HG02759 (cell line): Measurements from ENCODE around the gene SLC4A4.

Experiments
- ATAC-seq: cut with Tn5 transposase; IDR thresholded peaks from one replicate; pipeline ENCODE4 v1.9.1; 2021; ENCODE audit warnings: mild to moderate bottlenecking, moderate library complexity; ENCODE audit not compliant: unreplicated experiment

SLC4A4 gene

DNA sequence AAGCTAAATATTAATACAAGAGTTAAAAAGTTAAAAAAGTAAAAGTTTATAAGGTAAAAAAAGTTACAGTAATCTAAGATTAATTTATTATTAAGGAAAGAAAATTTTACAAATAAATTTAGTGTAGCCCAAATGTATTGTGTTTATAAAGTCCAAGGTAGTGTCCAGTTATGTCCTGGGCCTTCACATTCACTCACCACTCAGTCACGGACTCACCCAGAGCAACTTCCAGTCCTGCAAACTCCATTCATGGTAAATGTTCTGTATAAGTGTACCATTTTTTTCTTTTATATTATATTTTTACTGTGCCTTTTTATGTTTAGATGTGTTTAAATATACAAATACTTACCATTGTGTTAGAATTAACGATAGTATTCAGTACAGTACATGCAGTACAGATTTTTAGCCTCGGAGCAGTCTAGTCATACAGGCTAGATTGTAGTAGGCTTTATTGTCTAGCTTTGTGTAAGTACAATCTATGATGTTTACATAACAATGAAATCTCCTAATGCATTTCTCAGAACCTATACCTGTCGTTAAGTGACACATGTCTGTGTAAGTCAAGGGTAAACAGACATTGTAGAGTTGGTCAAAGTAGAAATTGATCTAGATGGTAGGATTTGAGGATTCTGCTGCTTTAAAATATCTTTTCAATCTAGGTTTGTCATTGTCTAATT lies 247.4 kb downstream of the SLC4A4 start:
- ATAC-seq, result no peak

- ATAC-seq, result no peak
These were observed 249.2 kb downstream of the SLC4A4 start for GRCh38 chr4:71587995-71588394.

GRCh38 chr4:71592793-71593192 lies 254.0 kb downstream of the SLC4A4 start:
- ATAC-seq, result no peak

GRCh38 chr4:71593311-71593710 lies 254.5 kb downstream of the SLC4A4 start:
- no peak for ATAC-seq

- no peak for ATAC-seq
These were observed 256.8 kb downstream of the SLC4A4 start for GRCh38 chr4:71595576-71596108.

- ATAC-seq, result no peak
These were observed 260.8 kb downstream of the SLC4A4 start for GRCh38 chr4:71599578-71599977.

DNA sequence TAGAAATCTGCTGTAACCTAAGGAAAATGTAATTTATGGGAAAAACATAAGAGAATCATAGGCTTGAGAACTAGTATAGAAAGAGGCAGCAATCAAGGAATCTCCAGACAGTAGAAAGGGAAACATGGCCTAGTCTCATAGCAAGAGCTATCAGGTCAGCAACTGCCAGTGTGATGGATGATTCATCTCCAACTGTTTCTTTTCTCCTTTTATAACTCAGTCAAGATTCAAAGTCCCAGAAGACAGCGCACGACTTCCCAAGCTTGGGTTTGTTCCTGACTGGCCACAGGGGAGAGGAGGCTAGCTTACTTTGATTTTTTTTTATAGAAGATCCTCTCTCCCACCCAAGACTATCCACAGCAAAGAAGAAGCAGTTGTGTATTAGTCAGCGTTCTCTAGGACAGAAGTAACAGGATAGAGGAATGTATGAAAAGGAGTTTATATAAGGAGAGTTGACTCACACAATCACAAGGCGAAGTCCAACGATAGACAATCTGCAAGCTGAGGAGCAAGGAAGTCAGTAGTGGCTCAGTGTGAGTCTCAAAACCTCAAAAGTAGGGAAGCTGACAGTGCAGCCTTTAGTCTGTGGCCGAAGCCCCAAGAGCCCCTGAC lies 263.6 kb downstream of the SLC4A4 start:
- no peak for ATAC-seq

DNA sequence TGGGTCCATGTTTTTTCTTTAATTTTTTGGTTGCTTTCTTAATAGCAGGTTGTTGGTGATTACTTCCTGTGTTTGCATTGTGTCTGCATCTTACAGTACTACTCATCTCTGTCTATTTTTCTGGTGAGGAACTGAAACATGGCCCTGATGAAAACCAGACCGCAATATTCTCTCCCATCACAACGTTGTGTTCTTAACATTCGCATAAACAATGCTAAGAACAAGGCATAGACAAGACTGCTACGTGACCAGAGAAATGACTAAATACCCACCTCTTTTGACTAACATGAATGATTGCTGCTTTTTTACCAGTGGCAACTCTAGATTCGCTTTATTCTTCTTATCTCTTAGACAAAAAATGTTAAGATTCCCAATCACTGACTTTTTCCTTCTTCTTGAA lies 266.0 kb downstream of the SLC4A4 start:
- ATAC-seq, result peak; percentile 75

- no peak for ATAC-seq
These were observed 268.3 kb downstream of the SLC4A4 start for GRCh38 chr4:71607109-71607508.

DNA sequence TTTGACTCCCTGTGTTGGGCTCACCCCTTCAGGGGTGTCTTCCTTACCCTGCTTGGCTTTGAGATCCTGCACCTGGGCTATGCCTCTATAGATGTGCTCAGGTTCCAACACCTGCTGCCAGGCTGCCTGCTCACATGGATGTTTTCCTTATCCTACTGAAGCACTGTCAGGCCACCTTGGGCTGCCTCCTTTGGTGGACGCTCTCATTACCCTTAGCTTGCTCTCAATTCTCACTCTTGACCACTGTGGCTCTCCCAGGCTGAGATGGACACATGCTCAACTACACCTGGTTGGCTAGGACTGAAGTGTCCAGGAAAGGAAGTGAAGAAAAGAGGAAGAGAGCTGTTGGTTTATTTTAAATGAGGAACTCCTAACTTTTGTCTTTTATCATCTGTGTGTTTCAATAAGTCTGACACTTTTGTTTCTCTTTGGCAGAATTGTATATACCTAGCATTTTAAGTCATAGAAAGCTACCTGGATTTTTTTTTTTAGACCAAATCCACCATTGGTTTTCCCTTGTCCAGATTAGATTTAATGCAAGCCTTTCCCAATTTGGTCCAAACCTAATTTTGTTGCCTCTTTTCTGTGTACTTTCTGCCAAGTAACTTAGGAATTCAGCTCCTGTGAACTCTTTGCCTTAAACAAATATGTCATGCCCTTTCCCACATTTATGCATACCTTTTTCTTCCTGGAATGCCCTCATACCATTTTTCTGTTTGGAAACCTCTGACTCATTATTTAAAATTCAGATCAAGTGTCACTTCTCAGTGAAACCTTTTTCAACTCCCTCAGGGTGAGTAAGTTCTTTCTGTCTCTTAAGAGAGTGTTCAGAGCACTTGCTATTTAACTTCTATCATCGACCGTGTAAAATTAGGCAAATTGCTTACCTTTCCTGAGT lies 269.2 kb downstream of the SLC4A4 start:
- ATAC-seq, result no peak

GRCh38 chr4:71608678-71609071 lies 269.9 kb downstream of the SLC4A4 start:
- ATAC-seq, result no peak

GRCh38 chr4:71609167-71609566 lies 270.3 kb downstream of the SLC4A4 start:
- ATAC-seq, result no peak

- no peak for ATAC-seq
These were observed 270.8 kb downstream of the SLC4A4 start for GRCh38 chr4:71609651-71610050.

DNA sequence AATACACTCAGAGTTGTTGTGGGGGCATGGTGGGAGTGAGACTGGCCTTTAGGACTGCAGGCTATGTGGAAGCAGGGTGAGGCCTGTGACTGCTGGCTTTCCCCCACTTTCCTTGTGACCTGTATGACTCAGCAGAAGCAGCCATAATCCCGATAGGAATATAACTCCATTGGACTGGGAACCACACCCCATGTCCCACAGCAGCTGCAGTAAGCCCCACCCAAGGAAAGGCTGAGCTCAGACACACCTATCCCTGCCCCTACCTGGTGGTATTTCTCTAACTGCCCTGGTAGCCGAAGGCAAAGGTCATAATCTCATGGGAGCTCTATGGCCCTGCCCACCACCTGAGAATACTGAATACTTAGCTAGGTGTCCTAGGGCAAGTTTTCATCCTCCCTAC lies 275.8 kb downstream of the SLC4A4 start:
- no peak for ATAC-seq

- ATAC-seq, result no peak
These were observed 277.5 kb downstream of the SLC4A4 start for GRCh38 chr4:71616168-71616811.
